ENCODE measurements around the gene SEMA5A. TPM values are rescaled to one million over a fixed set of nuclear protein-coding genes. Genes with fewer than 3 reads are reported as not detected.
"Not testable (repeated sequence)": the region's sequence is repeated elsewhere in the genome, so short reads cannot be mapped to it uniquely, and the experiment has no call there.

Gene SEMA5A
- total RNA-seq, 4 donors from 2014 or later = 15.0 to 81.0 (median 52.9) TPM

DNA sequence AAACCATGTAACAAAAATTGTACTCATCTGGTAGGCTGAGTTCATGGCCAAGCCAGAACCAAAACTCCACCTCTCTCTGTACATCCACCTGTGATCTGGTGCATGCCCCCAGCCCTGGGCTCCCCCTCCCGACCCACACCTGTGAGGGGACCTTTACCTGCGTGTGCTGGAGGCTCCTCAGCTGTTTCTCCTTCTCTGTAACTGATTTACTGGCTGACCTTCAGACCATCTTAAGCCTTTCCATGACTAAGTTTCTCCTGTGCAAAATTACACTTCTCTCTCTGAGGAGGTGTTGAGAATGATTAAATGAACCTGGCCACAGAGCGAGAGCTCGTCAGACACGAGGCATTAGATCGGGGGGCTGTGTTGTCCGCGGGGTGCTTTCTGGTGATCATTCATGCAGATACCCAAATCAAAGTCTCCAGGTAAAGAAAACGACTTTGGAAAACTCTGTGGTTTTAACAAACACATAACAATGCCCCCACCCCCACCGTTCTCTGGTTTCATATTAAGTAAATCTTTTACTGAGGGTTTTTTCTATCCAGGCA lies 136.4 kb downstream of the SEMA5A start:
- WGBS, 2 donors (ENCODE audit: low coverage in 1 of 2) = 82 to 84% methylated on average over 8 to 10 of the region's 10 CpGs
- H3K9me3 ChIP-seq = no peaks in the 10 kb centered on the region
- no peaks in the 10 kb centered on the region for H3K36me3 ChIP-seq
- H3K27ac ChIP-seq = no peak overlapping the region
- DNase-seq = no peak
- no peak overlapping the region for H3K4me3 ChIP-seq
- H3K27me3 ChIP-seq = no peaks in the 10 kb centered on the region
- TF ChIP-seq POLR2AphosphoS5 (IDR thresholded peaks at IDR 0.05) (no peak), EP300 (IDR thresholded peaks at IDR 0.05; ENCODE audit: low read depth) (no peak), POLR2A (IDR thresholded peaks at IDR 0.05) (no peak)
- TF ChIP-seq, protein P1, sequence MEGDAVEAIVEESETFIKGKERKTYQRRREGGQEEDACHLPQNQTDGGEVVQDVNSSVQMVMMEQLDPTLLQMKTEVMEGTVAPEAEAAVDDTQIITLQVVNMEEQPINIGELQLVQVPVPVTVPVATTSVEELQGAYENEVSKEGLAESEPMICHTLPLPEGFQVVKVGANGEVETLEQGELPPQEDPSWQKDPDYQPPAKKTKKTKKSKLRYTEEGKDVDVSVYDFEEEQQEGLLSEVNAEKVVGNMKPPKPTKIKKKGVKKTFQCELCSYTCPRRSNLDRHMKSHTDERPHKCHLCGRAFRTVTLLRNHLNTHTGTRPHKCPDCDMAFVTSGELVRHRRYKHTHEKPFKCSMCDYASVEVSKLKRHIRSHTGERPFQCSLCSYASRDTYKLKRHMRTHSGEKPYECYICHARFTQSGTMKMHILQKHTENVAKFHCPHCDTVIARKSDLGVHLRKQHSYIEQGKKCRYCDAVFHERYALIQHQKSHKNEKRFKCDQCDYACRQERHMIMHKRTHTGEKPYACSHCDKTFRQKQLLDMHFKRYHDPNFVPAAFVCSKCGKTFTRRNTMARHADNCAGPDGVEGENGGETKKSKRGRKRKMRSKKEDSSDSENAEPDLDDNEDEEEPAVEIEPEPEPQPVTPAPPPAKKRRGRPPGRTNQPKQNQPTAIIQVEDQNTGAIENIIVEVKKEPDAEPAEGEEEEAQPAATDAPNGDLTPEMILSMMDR (IDR thresholded peaks at IDR 0.05) = no peak
- no peaks in the 10 kb centered on the region for H3K4me1 ChIP-seq
- in situ Hi-C loops (cut with MboI; ENCODE audit: low pct_ligation_motif_present in 1 of 4, low pct_unique_long_range_greater_than_20kb in 1 of 4, low sequenced_read_pairs in 3 of 4) (no loop called here), intact Hi-C loops (cut with DNase I; ENCODE audit: low total_unique reads) (no loop called here)

DNA sequence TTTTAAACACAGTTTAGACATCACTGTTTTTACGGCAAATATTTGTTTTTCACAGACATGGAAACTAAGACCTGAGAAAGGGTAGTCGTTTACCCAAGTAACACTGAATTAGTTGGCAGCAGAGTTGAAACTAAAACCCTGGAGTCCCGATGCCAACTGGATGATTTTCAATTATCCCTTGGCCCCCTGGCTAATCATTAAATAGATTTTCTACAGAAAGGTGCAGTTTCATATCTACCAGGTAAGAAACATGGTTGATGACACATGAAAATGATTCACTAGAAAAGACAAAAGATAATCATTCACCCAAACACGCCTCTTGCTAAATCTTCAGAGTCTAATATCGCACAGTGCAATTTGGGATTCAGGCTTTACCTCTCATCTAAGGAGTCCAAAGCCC lies 136.9 kb downstream of the SEMA5A start:
- no peak for DNase-seq
- TF ChIP-seq POLR2A (IDR thresholded peaks at IDR 0.05) (no peak), EP300 (IDR thresholded peaks at IDR 0.05; ENCODE audit: low read depth) (no peak), POLR2AphosphoS5 (IDR thresholded peaks at IDR 0.05) (no peak)
- TF ChIP-seq, protein P1 (IDR thresholded peaks at IDR 0.05) = no peak
- intact Hi-C loops (cut with DNase I; ENCODE audit: low total_unique reads) (no loop called here), in situ Hi-C loops (cut with MboI; ENCODE audit: low pct_ligation_motif_present in 1 of 4, low pct_unique_long_range_greater_than_20kb in 1 of 4, low sequenced_read_pairs in 3 of 4) (no loop called here)
- Histone ChIP-seq H3K4me1 (no peaks in the 10 kb centered on the region), H3K27ac (no peak overlapping the region), H3K9me3 (no peaks in the 10 kb centered on the region), H3K36me3 (no peaks in the 10 kb centered on the region), H3K27me3 (no peaks in the 10 kb centered on the region), H3K4me3 (no peak overlapping the region)
- WGBS, 2 donors (ENCODE audit: low coverage in 1 of 2) = 62 to 70% methylated on average over 5 of the region's 5 CpGs

DNA sequence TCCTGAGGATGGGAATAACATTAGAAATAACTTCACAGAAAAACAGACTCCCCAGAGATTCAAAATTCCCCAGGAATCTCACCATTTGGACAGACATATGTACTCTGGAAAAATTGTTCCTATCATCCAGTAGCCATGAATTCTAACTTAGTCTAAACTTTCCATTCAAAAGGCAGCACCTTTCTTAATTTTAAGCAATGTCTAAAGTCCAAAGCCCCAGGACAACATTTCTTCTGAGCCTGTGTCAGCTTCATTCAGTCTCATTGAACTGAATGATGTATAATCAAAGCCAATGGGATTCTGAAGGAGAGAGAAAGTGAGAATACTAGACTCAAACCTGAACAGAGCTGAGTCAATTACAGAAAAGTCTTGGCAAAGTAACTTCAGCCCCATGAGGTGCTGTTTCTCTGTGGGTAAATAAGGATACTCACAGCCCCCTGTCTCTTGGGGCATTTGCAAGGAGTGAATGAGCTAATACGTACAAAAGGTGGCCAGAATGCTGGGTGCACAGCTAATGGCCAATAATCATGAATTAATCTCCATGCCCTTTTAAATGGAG lies 140.6 kb downstream of the SEMA5A start:
- no peak for DNase-seq
- 75 to 83% methylated on average over 1 of the region's 1 CpG for WGBS, 2 donors (ENCODE audit: low coverage in 1 of 2)
- no peaks in the 10 kb centered on the region for H3K4me1 ChIP-seq

DNA sequence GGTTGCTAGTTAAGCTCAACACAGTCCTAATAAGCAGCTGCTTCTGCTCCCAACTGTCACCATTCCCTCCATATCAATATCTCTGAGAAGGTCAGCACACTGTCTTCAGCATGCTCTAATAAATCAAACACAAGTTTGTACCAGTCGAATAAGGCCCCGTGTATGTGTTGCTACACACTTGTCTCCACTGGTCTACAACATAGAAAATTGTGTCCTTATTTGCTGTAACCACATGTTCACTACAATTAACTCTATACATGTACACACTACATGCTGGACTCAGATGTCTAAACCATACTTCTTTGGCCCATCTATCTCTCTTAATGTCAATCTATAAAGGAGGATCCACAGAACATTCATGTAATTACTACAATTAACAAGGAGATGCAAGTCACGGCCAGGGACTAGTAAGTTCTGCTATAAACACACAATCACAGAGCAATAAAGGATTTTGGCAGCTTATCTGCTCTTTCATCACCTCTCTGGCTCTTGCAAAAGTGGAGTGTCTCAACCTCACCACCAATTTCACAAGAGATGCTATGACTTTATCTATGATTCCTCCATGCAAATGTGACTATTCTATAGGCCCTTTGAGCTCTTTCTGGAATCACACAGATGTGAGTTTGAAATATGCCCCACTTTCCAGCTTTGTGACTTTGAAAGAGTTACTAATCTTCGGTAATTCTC lies 143.9 kb downstream of the SEMA5A start:
- no peak for TF ChIP-seq POLR2A (IDR thresholded peaks at IDR 0.05)
- 60 to 81% methylated on average over 4 of the region's 4 CpGs for WGBS, 2 donors (ENCODE audit: low coverage in 1 of 2)
- Histone ChIP-seq H3K4me1 (no peaks in the 10 kb centered on the region), H3K27ac (no peak overlapping the region), H3K36me3 (no peaks in the 10 kb centered on the region), H3K9me3 (no peaks in the 10 kb centered on the region), H3K4me3 (no peak overlapping the region), H3K27me3 (no peaks in the 10 kb centered on the region)
- intact Hi-C loops (cut with DNase I; ENCODE audit: low total_unique reads) (no loop called here), in situ Hi-C loops (cut with MboI; ENCODE audit: low pct_ligation_motif_present in 1 of 4, low pct_unique_long_range_greater_than_20kb in 1 of 4, low sequenced_read_pairs in 3 of 4) (no loop called here)
- no peak for DNase-seq

More for the DNA sequence above, 140.6 kb downstream of the SEMA5A start:
- Histone ChIP-seq H3K27ac (no peak overlapping the region), H3K4me3 (no peak overlapping the region), H3K36me3 (no peaks in the 10 kb centered on the region), H3K27me3 (no peaks in the 10 kb centered on the region), H3K9me3 (no peaks in the 10 kb centered on the region)
- TF ChIP-seq, protein P1 (IDR thresholded peaks at IDR 0.05) = no peak
- no peak for TF ChIP-seq POLR2A (IDR thresholded peaks at IDR 0.05)
- no peak for TF ChIP-seq EP300 (IDR thresholded peaks at IDR 0.05; ENCODE audit: low read depth)
- TF ChIP-seq POLR2AphosphoS5 (IDR thresholded peaks at IDR 0.05) = no peak
- intact Hi-C loops (cut with DNase I; ENCODE audit: low total_unique reads) (no loop called here), in situ Hi-C loops (cut with MboI; ENCODE audit: low pct_ligation_motif_present in 1 of 4, low pct_unique_long_range_greater_than_20kb in 1 of 4, low sequenced_read_pairs in 3 of 4) (no loop called here)

DNA sequence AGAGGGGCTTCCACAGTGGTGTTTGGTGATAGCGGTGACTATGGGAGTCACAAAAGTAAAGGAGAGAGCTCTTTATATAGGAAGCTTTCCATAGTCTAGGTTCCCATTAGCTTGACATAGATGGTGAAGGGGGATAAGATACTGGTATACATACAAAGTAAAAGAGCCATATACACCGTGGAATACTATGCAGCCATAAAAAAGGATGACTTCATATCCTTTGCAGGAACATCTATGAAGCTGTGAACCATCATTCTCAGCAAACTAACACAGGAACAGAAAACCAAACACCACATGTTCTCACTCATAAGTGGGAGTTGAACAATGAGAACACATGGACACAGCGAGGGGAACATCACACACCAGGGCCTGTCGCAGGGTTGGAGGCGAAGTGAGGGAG lies 146.1 kb downstream of the SEMA5A start:
- 84 to 100% methylated on average over 5 of the region's 5 CpGs for WGBS, 2 donors (ENCODE audit: low coverage in 1 of 2)

More for the DNA sequence above, 146.1 kb downstream of the SEMA5A start:
- H3K36me3 ChIP-seq; in situ Hi-C loops (cut with MboI; ENCODE audit: low pct_ligation_motif_present in 1 of 4, low pct_unique_long_range_greater_than_20kb in 1 of 4, low sequenced_read_pairs in 3 of 4); H3K9me3 ChIP-seq; H3K27ac ChIP-seq; H3K27me3 ChIP-seq; H3K4me1 ChIP-seq; intact Hi-C loops (cut with DNase I; ENCODE audit: low total_unique reads); DNase-seq; H3K4me3 ChIP-seq: not testable (repeated sequence)
